ENCODE results near the gene ROCK2. TPM values are rescaled to one million over a fixed set of nuclear protein-coding genes. Genes with fewer than 3 reads are reported as not detected.

Gene ROCK2
- total and polyA plus RNA-seq, 9 of the 15 experiments (the other 6 are each of a cell fraction or from before 2014, with no cell fraction given), result 4.9 to 30.6 (median 14.3) TPM

DNA sequence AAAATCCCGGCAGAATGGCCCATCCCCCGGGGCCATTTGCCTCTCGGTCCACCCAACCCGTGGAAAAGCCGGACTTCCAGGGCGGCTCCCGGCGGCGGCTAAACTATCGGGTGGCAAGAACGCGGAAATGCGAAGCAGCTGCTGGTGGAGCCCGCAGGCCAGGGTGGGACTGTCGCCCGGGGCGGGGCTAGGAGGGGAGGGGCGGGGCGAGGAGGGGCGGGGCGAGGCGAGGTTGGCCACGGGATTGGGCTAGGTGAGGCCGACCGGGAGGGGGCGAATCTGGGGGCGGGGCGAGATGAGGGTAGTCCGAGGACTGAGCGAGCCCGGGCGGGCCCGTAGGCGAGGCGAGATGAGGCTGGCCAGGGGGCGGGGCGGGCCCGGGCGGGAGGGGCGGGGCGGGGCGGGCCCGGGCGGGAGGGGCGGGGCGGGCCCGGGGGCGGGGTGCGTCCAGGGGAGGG lies 189.5 kb downstream of the ROCK2 start (continued):
- TF ChIP-seq, protein P1, sequence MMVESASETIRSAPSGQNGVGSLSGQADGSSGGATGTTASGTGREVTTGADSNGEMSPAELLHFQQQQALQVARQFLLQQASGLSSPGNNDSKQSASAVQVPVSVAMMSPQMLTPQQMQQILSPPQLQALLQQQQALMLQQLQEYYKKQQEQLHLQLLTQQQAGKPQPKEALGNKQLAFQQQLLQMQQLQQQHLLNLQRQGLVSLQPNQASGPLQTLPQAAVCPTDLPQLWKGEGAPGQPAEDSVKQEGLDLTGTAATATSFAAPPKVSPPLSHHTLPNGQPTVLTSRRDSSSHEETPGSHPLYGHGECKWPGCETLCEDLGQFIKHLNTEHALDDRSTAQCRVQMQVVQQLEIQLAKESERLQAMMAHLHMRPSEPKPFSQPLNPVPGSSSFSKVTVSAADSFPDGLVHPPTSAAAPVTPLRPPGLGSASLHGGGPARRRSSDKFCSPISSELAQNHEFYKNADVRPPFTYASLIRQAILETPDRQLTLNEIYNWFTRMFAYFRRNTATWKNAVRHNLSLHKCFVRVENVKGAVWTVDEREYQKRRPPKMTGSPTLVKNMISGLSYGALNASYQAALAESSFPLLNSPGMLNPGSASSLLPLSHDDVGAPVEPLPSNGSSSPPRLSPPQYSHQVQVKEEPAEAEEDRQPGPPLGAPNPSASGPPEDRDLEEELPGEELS (CRISPR knock-in tag; IDR thresholded peaks at IDR 0.05; ENCODE audit: borderline replicate concordance), result no peak
- no peak; the same call in 1 of the 2 replicates for TF ChIP-seq MGA (IDR thresholded peaks at IDR 0.05)
- TF ChIP-seq SLC30A9 (CRISPR knock-in tag; IDR thresholded peaks at IDR 0.05), result no peak
- no peak for TF ChIP-seq OTX1 (CRISPR knock-in tag; IDR thresholded peaks at IDR 0.05)
- no peak for TF ChIP-seq CCAR2 (IDR thresholded peaks at IDR 0.05; ENCODE audit: low read depth, low read length)
- TF ChIP-seq, protein P2, sequence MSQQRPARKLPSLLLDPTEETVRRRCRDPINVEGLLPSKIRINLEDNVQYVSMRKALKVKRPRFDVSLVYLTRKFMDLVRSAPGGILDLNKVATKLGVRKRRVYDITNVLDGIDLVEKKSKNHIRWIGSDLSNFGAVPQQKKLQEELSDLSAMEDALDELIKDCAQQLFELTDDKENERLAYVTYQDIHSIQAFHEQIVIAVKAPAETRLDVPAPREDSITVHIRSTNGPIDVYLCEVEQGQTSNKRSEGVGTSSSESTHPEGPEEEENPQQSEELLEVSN (IDR thresholded peaks at IDR 0.05; ENCODE audit: borderline replicate concordance in 1 of 2, extremely low read depth in 1 of 2, insufficient read depth in 1 of 2, insufficient read length in 1 of 2, low read depth in 1 of 2, low read length in 1 of 2, poor library complexity in 1 of 2, severe bottlenecking in 1 of 2), result peak in 1 of 2 experiments; percentile 8
- TF ChIP-seq SRSF3 (IDR thresholded peaks at IDR 0.05; ENCODE audit: insufficient read depth, low read length), result no peak
- TF ChIP-seq POLR3A (IDR thresholded peaks at IDR 0.05; ENCODE audit: borderline replicate concordance, extremely low read depth, insufficient read depth, insufficient read length), result no peak
- TF ChIP-seq CBX2 (IDR thresholded peaks at IDR 0.05; ENCODE audit: insufficient read depth, low read length, poor library complexity, severe bottlenecking), result no peak
- peak; percentile 29; the same call in 1 of the 2 replicates for TF ChIP-seq SUPT5H (IDR thresholded peaks at IDR 0.05)
